Thoracic aorta (tissue), 2 donors: ENCODE results near the gene CCDC8. TPM values are rescaled to one million over a fixed set of nuclear protein-coding genes. Genes with fewer than 3 reads are reported as not detected.
A peak's percentile ranks its signal among the peaks of the same experiment; 100 is the strongest.
"Not testable (repeated sequence)": the region's sequence is repeated elsewhere in the genome, so short reads cannot be mapped to it uniquely, and the experiment has no call there.

ENCODE experiments used
- ATAC-seq: fragments of 150-250 bp; one replicate; pipeline ENCODE4 v1.8.0; 2017; ENCODE audit warnings: low read depth; ENCODE audit not compliant: insufficient number of reproducible peaks, low FRiP score
- DNase-seq: peaks from one replicate; pipeline ENCODE4 v3.0.0-alpha.2; 2020; ENCODE audit warnings: low spot score
- H3K27ac ChIP-seq, 2 donors: fragments of 200-600 bp; sonication (generic); 1 replicate in 1 of 2; 2 replicates in 1 of 2; pipeline ENCODE4 v1.5.1; 2016; ENCODE audit warnings: mild to moderate bottlenecking in 2 of 2, moderate library complexity in 2 of 2
- H3K27me3 ChIP-seq: fragments of 200-600 bp; sonication (generic); replicated peaks from 2 replicates; pipeline ENCODE4 v1.6.0; 2016; ENCODE audit warnings: mild to moderate bottlenecking; ENCODE audit not compliant: insufficient read depth
- H3K36me3 ChIP-seq: fragments of 200-600 bp; sonication (generic); one replicate; pipeline ENCODE4 v1.5.1; 2016
- H3K4me1 ChIP-seq, 2 donors: fragments of 200-600 bp; sonication (generic); 1 replicate in 1 of 2; 2 replicates in 1 of 2; pipeline versions ENCODE4 v1.5.1 to v1.6.0; 2016; ENCODE audit warnings: low read depth in 2 of 2, mild to moderate bottlenecking in 1 of 2; ENCODE audit not compliant: control insufficient read depth in 1 of 2
- H3K4me3 ChIP-seq: fragments of 200-600 bp; sonication (generic); 2 replicates; pipeline ENCODE4 v1.5.1; 2016; ENCODE audit warnings: mild to moderate bottlenecking
- H3K9me3 ChIP-seq: fragments of 200-600 bp; sonication (generic); 2 replicates; pipeline ENCODE4 v1.5.1; 2016
- CTCF ChIP-seq: fragments of 200-600 bp; sonication (generic); IDR thresholded peaks from one replicate; pipeline ENCODE4 v1.5.1; 2019; ENCODE audit warnings: antibody characterized with exemption
- total RNA-seq, 2 donors: library from RNA; depleted of rRNA; stranded (reverse); fragments of >200 nt; gene quantifications; one replicate each; pipeline versions ENCODE4 v1.1.0 to v1.2.3, GENCODE V29; 2016

CCDC8 gene
- total RNA-seq, 2 donors from 2014 or later: 22.6 to 23.0 TPM

- TF ChIP-seq CTCF: no peak
- ATAC-seq (no peak), DNase-seq (no peak)
- Histone ChIP-seq H3K4me3 (peak overlapping the region; percentile 58), H3K27me3 (no peaks in the 10 kb centered on the region), H3K36me3 (no peaks in the 10 kb centered on the region), H3K9me3 (no peaks in the 10 kb centered on the region), H3K4me1 (peaks cover 13 to 69% of the 10 kb centered on the region in 2 donors), H3K27ac (peak overlapping the region; percentile 44 to 72)
Observed at GRCh38 chr19:46402725-46403124, 10.6 kb downstream of the CCDC8 start.

GRCh38 chr19:46397801-46398479 lies 15.4 kb downstream of the CCDC8 start:
- H3K9me3 ChIP-seq, ATAC-seq, DNase-seq, H3K36me3 ChIP-seq, H3K4me3 ChIP-seq, H3K27me3 ChIP-seq: not testable (repeated sequence)
- H3K27ac ChIP-seq: peak overlapping the region in 1 of 2 donors; percentile 19
- peaks cover 0 to 56% of the 10 kb centered on the region in 2 donors for H3K4me1 ChIP-seq

- no peaks in the 10 kb centered on the region for H3K9me3 ChIP-seq
- no peak for DNase-seq
- peaks cover 5 to 53% of the 10 kb centered on the region in 2 donors for H3K4me1 ChIP-seq
- H3K27me3 ChIP-seq: no peaks in the 10 kb centered on the region
- H3K36me3 ChIP-seq: peaks cover 14% of the 10 kb centered on the region
- no peak overlapping the region for H3K4me3 ChIP-seq
- peak overlapping the region in 1 of 2 donors; percentile 52 for H3K27ac ChIP-seq
- ATAC-seq: no peak
- no peak for TF ChIP-seq CTCF
Observed at GRCh38 chr19:46394402-46394797, 19.0 kb downstream of the CCDC8 start.

GRCh38 chr19:46393456-46394401 lies 19.6 kb downstream of the CCDC8 start:
- ATAC-seq (no peak), DNase-seq (no peak)
- TF ChIP-seq CTCF: no peak
- Histone ChIP-seq H3K9me3 (no peaks in the 10 kb centered on the region), H3K27me3 (no peaks in the 10 kb centered on the region), H3K27ac (peak overlapping the region; percentile 52 to 69), H3K36me3 (peaks cover 17% of the 10 kb centered on the region), H3K4me1 (peaks cover 5 to 46% of the 10 kb centered on the region in 2 donors), H3K4me3 (no peak overlapping the region)

- H3K36me3 ChIP-seq: peaks cover 23% of the 10 kb centered on the region
- ATAC-seq (no peak), DNase-seq (no peak)
- peak overlapping the region; percentile 1 for H3K4me3 ChIP-seq
- no peak for TF ChIP-seq CTCF
- H3K27ac ChIP-seq: peak overlapping the region; percentile 52 to 69
- no peaks in the 10 kb centered on the region for H3K9me3 ChIP-seq
- no peaks in the 10 kb centered on the region for H3K27me3 ChIP-seq
- H3K4me1 ChIP-seq: peaks cover 5 to 46% of the 10 kb centered on the region in 2 donors
Observed at GRCh38 chr19:46392837-46393236, 20.5 kb downstream of the CCDC8 start.
